Aorta (tissue), 5 donors: Measurements from ENCODE around the gene KIAA2012. TPM values are rescaled to one million over a fixed set of nuclear protein-coding genes. Genes with fewer than 3 reads are reported as not detected.

Experiments used
- ATAC-seq: fragments of 200-7000 bp; cut with Tn5 transposase; one replicate; pipeline ENCODE4 v1.9.1; 2022; ENCODE audit warnings: moderate library complexity; ENCODE audit not compliant: low FRiP score
- DNase-seq, 2 donors: peaks; one replicate each; pipeline ENCODE4 v3.0.0-alpha.2; 2020
- H3K27ac ChIP-seq, 2 donors: one replicate each; pipeline ENCODE4 v1.5.1; 2013; ENCODE audit warnings: low read length in 2 of 2, mild to moderate bottlenecking in 2 of 2, moderate library complexity in 2 of 2, control low read depth in 1 of 2, inconsistent platforms in 1 of 2, low read depth in 1 of 2
- H3K27me3 ChIP-seq, 2 donors: one replicate each; pipeline ENCODE4 v1.6.1; 2013; ENCODE audit warnings: control low read depth in 1 of 2, low read length in 1 of 2, mild to moderate bottlenecking in 1 of 2, moderate library complexity in 1 of 2; ENCODE audit not compliant: insufficient read depth in 2 of 2, control insufficient read depth in 1 of 2
- H3K36me3 ChIP-seq, 2 donors: one replicate each; pipeline ENCODE4 v1.6.1; 2013; ENCODE audit warnings: control low read depth in 1 of 2, low read length in 1 of 2, mild to moderate bottlenecking in 1 of 2; ENCODE audit not compliant: insufficient read depth in 2 of 2, control insufficient read depth in 1 of 2
- H3K4me1 ChIP-seq, 2 donors: one replicate each; pipeline ENCODE4 v1.6.1; 2013; ENCODE audit warnings: low read length in 2 of 2, control low read depth in 1 of 2, mild to moderate bottlenecking in 1 of 2, moderate library complexity in 1 of 2; ENCODE audit not compliant: insufficient read depth in 2 of 2, control insufficient read depth in 1 of 2
- H3K4me3 ChIP-seq, 2 donors: one replicate each; pipeline ENCODE4 v1.5.1; 2013; ENCODE audit warnings: low read length in 2 of 2, control low read depth in 1 of 2, mild to moderate bottlenecking in 1 of 2
- H3K9me3 ChIP-seq: one replicate; pipeline ENCODE4 v1.6.1; 2013; ENCODE audit warnings: mild to moderate bottlenecking, low read length; ENCODE audit not compliant: control insufficient read depth
- WGBS, 2 donors: extraction: QIAGEN DNeasy Blood & Tissue Kit; methylation state at CpG; one replicate each; pipeline ENCODE4 v1.1.7; 2013; 5-methylcytosine and 5-hydroxymethylcytosine counted together
- intact Hi-C, 2 donors: fragments of 100-400 bp; cut with DNase I; formaldehyde crosslinking; loops; one replicate each; pipeline versions ENCODE4 v1.14.2 to v1.15.0; 2022
- polyA plus RNA-seq, 2 donors: library from polyadenylated mRNA; stranded (reverse); fragments of 200-250 nt; gene quantifications; one replicate each; pipeline ENCODE4 v1.2.3, GENCODE V29; 2013
- total RNA-seq, 2 donors: library from RNA; stranded (reverse); fragmentation: NEBNext Ultra II Directional; extraction: Animal tissue kit (Norgen Biotek cat#: 25700); gene quantifications; one replicate each; pipeline ENCODE4 v1.2.1, GENCODE V29; 2021
- donor health status: healthy with polysubstance abuse.
- donor health status: Bipolar disorder and iron deficiency.
- donor health status: DM: no; HTN: no; CAD: no.
- donor health status: DM: no; HTN: no; CAD: no.
- donor health status: DM: yes; HTN: yes; CAD: no.

Gene KIAA2012
- total and polyA plus RNA-seq, 4 donors = not detected

DNA sequence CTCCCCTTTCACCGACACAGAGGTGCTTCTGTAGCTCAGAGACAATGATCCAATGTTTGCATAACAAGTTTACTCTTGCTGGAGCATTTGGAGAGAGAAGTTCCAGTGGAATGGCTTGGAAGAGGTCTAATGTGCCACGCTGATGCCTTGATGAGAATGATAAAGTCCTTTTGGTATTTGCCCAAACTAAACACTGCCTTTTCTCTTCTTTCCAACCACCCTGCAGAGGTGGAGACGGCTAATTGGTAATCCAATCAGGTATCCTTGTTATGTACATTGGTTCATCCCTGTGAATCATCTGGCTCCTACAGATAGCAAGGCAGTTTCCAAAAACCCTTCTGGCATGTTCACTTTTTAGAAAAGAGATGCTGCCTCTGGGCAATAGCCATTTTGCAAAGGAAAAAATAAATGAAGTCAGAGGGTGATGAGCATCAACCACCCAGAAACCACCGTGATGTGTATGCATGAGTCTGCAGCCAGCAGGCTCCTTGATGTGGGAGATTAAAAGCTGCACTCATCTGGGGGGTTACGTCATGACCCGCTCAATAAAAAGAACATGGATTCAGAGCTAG, 40.6 kb downstream of the KIAA2012 start:
- 78% methylated on average over 6 of the region's 6 CpGs for WGBS, 2 donors
- H3K4me3 ChIP-seq = no peak overlapping the region
- no peak overlapping the region for H3K27ac ChIP-seq
- no peaks in the 10 kb centered on the region for H3K4me1 ChIP-seq
- H3K27me3 ChIP-seq = no peaks in the 10 kb centered on the region
- no peaks in the 10 kb centered on the region for H3K36me3 ChIP-seq
- H3K9me3 ChIP-seq = no peaks in the 10 kb centered on the region
- ATAC-seq (no peak), DNase-seq (no peak)
- intact Hi-C loops = no loop called here

- intact Hi-C loops = no loop called here
- ATAC-seq = no peak
These were observed 41.2 kb downstream of the KIAA2012 start for GRCh38 chr2:202114291-202114690.

GRCh38 chr2:202114795-202115194, 41.7 kb downstream of the KIAA2012 start:
- intact Hi-C loops = no loop called here

More at GRCh38 chr2:202114291-202114690, 41.2 kb downstream of the KIAA2012 start:
- Histone ChIP-seq H3K9me3 (no peaks in the 10 kb centered on the region), H3K4me3 (no peak overlapping the region), H3K27ac (no peak overlapping the region), H3K4me1 (no peaks in the 10 kb centered on the region), H3K27me3 (no peaks in the 10 kb centered on the region), H3K36me3 (no peaks in the 10 kb centered on the region)
- no peak for DNase-seq
- WGBS, 2 donors = 86 to 97% methylated on average over 1 of the region's 1 CpG

GRCh38 chr2:202115479-202115971, 42.5 kb downstream of the KIAA2012 start:
- H3K27ac ChIP-seq = no peak overlapping the region
- 52 to 55% methylated on average over 1 of the region's 1 CpG for WGBS, 2 donors
- intact Hi-C loops = no loop called here
- H3K4me1 ChIP-seq = no peaks in the 10 kb centered on the region
- H3K4me3 ChIP-seq = no peak overlapping the region
- H3K9me3 ChIP-seq = no peaks in the 10 kb centered on the region
- H3K36me3 ChIP-seq = no peaks in the 10 kb centered on the region
- ATAC-seq = no peak
- no peak for DNase-seq
- no peaks in the 10 kb centered on the region for H3K27me3 ChIP-seq

More at GRCh38 chr2:202114795-202115194, 41.7 kb downstream of the KIAA2012 start:
- H3K27me3 ChIP-seq = no peaks in the 10 kb centered on the region
- no peaks in the 10 kb centered on the region for H3K4me1 ChIP-seq
- no peaks in the 10 kb centered on the region for H3K36me3 ChIP-seq
- ATAC-seq (no peak), DNase-seq (no peak)
- no peak overlapping the region for H3K27ac ChIP-seq
- WGBS, 2 donors = 92 to 100% methylated on average over 1 of the region's 1 CpG
- no peaks in the 10 kb centered on the region for H3K9me3 ChIP-seq
- no peak overlapping the region for H3K4me3 ChIP-seq

DNA sequence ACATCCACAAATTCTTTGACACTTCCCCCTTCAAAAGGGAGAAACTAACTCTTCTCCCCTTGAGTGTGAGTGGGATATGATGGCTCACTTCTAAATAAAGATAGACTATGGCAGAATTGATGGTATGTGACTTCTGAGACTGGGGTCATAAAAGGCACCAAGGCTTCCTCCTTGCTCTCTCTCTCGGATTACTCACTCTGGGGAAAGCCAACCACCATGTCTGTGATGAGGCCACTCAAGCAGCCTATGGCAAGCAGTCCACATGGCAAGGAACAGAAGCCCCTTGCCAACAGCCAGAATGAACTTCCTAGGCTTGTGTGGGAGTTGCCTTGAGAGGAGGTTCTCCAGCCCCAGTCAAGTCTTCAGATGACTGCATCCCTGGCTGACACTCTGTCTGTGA, 43.6 kb downstream of the KIAA2012 start:
- H3K27me3 ChIP-seq = no peaks in the 10 kb centered on the region
- no peaks in the 10 kb centered on the region for H3K4me1 ChIP-seq
- H3K4me3 ChIP-seq = no peak overlapping the region
- no peak for ATAC-seq
- intact Hi-C loops = no loop called here
- WGBS, 2 donors = 67 to 87% methylated on average over 1 of the region's 1 CpG
- no peaks in the 10 kb centered on the region for H3K9me3 ChIP-seq
- no peak for DNase-seq
- no peaks in the 10 kb centered on the region for H3K36me3 ChIP-seq
- no peak overlapping the region for H3K27ac ChIP-seq

GRCh38 chr2:202118168-202118567, 45.1 kb downstream of the KIAA2012 start:
- Histone ChIP-seq H3K4me3 (no peak overlapping the region), H3K27me3 (no peaks in the 10 kb centered on the region), H3K27ac (no peak overlapping the region), H3K4me1 (no peaks in the 10 kb centered on the region), H3K9me3 (no peaks in the 10 kb centered on the region), H3K36me3 (no peaks in the 10 kb centered on the region)
- DNase-seq = no peak
- WGBS, 2 donors = 14 to 15% methylated on average over 1 of the region's 1 CpG
- ATAC-seq = peak; percentile 53
- intact Hi-C loops = no loop called here

GRCh38 chr2:202120828-202121227, 47.8 kb downstream of the KIAA2012 start:
- no peak for ATAC-seq
- no peaks in the 10 kb centered on the region for H3K9me3 ChIP-seq
- no peaks in the 10 kb centered on the region for H3K36me3 ChIP-seq
- H3K4me3 ChIP-seq = no peak overlapping the region
- no peak for DNase-seq
- WGBS, 2 donors = 84 to 85% methylated on average over 3 of the region's 3 CpGs
- no peak overlapping the region for H3K27ac ChIP-seq
- no peaks in the 10 kb centered on the region for H3K4me1 ChIP-seq
- intact Hi-C loops = no loop called here
- H3K27me3 ChIP-seq = no peaks in the 10 kb centered on the region

GRCh38 chr2:202121532-202122162, 48.6 kb downstream of the KIAA2012 start:
- no peak overlapping the region for H3K27ac ChIP-seq
- H3K9me3 ChIP-seq = no peaks in the 10 kb centered on the region
- intact Hi-C loops = no loop called here
- WGBS, 2 donors = 77 to 82% methylated on average over 9 of the region's 9 CpGs
- peak in 1 of 2 donors; percentile 62 for DNase-seq
- no peak overlapping the region for H3K4me3 ChIP-seq
- no peaks in the 10 kb centered on the region for H3K36me3 ChIP-seq
- H3K27me3 ChIP-seq = no peaks in the 10 kb centered on the region
- H3K4me1 ChIP-seq = no peaks in the 10 kb centered on the region
- ATAC-seq = no peak

DNA sequence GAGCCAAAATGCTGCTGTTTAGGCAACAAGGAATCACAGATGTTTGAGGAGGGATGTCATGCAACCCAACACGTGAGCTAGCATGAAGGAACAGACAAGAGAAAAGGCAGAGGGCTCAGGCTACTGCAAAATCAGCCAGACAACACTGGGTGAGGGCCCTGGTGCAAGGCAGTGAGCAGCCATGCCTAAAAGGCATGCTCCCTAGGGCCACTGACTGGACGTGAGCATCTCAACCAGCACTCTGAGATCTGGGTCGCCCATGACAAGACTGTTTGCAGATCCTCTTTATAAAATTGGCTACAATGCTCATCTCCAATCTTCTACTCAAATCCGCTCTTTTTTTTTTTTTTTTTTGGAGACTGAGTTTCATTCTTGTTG, 49.1 kb downstream of the KIAA2012 start:
- DNase-seq (no peak), ATAC-seq (no peak)
- Histone ChIP-seq H3K4me3 (no peak overlapping the region), H3K36me3 (no peaks in the 10 kb centered on the region), H3K27me3 (no peaks in the 10 kb centered on the region), H3K9me3 (no peaks in the 10 kb centered on the region), H3K27ac (no peak overlapping the region), H3K4me1 (no peaks in the 10 kb centered on the region)
- intact Hi-C loops = no loop called here
- 95% methylated on average over 4 of the region's 4 CpGs for WGBS, 2 donors
